HCT116 (cell line): Measurements from ENCODE around the gene ZNF678. TPM values are rescaled to one million over a fixed set of nuclear protein-coding genes. Genes with fewer than 3 reads are reported as not detected.

Experiments used
- ATAC-seq: fragments of 200-7000 bp; cut with Tn5 transposase; 2 replicates; pipeline ENCODE4 v1.9.1; 2020; ENCODE audit warnings: mild to moderate bottlenecking, moderate library complexity
- BruUV-seq: library from RNA; stranded (reverse); fragments of 400-500 nt; replicated peaks from 2 replicates; lab custom pipeline; 2021; lab: Mats Ljungman, UMichigan
- CTCF ChIA-PET: fragments of 300-600 bp; sonication (Branson Sonifier 250); formaldehyde crosslinking; loops from one replicate; lab custom pipeline; 2021; ENCODE audit warnings: antibody characterized with exemption; lab: Charles Lee
- POLR2A ChIA-PET: fragments of 300-600, 350-600 bp; sonication (Branson Sonifier 250); formaldehyde crosslinking; loops from one replicate; lab custom pipeline; 2021; ENCODE audit warnings: antibody characterized with exemption; lab: Charles Lee
- RAD21 ChIA-PET, 2 experiments: fragments of 300-600 bp; sonication (Branson Sonifier 250); formaldehyde crosslinking; loops; one replicate each; lab custom pipeline; 2023; ENCODE audit warnings: low total read pairs in 2 of 2; ENCODE audit not compliant: uncharacterized antibody in 2 of 2, unreplicated experiment in 2 of 2, low non-redundant PET in 1 of 2; lab: Charles Lee
- DNase-seq: peaks from one replicate; pipeline ENCODE4 v3.0.0-alpha.2; 2010; ENCODE audit warnings: low read depth, low spot score
- H2AFZ ChIP-seq: fragments of 200-600 bp; shearing (Covaris generic), sonication (generic); 2 replicates; pipeline ENCODE4 v1.6.1; 2017; ENCODE audit warnings: low read depth, mixed run types, mixed read lengths, antibody characterized with exemption, low read length; ENCODE audit not compliant: poor library complexity, severe bottlenecking
- H3K27ac ChIP-seq: 2 replicates; pipeline ENCODE4 v1.5.1; 2012; ENCODE audit warnings: low read depth, low read length
- H3K27me3 ChIP-seq: fragments of 200-600 bp; sonication (generic); 2 replicates; pipeline ENCODE4 v1.6.1; 2016; ENCODE audit warnings: mixed run types, low read length, mixed read lengths; ENCODE audit not compliant: insufficient read depth
- H3K36me3 ChIP-seq, 2 experiments: fragments of 200-500 bp in 1 of 2; fragments of 200-600 bp in 1 of 2; sonication (Bioruptor generic) in 1 of 2; sonication (generic) in 1 of 2; 2 replicates each; pipeline versions ENCODE4 v1.5.1 to v1.6.1; 2014 to 2016; ENCODE audit warnings: low read length in 2 of 2, inconsistent platforms in 1 of 2, mixed read lengths in 1 of 2, mixed run types in 1 of 2; ENCODE audit not compliant: insufficient read depth in 2 of 2, control insufficient read depth in 1 of 2
- H3K4me1 ChIP-seq, 2 experiments: fragments of 200-600 bp in 1 of 2; sonication (generic) in 1 of 2; 2 replicates each; pipeline versions ENCODE4 v1.5.1 to v1.6.1; 2012 to 2017; ENCODE audit warnings: low read length in 2 of 2, inconsistent platforms in 1 of 2, mild to moderate bottlenecking in 1 of 2, mixed read lengths in 1 of 2, mixed run types in 1 of 2, moderate library complexity in 1 of 2; ENCODE audit not compliant: insufficient read depth in 2 of 2, control insufficient read depth in 1 of 2
- H3K4me2 ChIP-seq: fragments of 200-600 bp; sonication (generic); 2 replicates; pipeline ENCODE4 v1.6.1; 2017; ENCODE audit warnings: mixed run types, low read length, mixed read lengths
- H3K4me3 ChIP-seq, 2 experiments: fragments of 200-600 bp in 1 of 2; sonication (generic) in 1 of 2; replicated peaks in 1 of 2; 2 replicates each; pipeline ENCODE4 v1.5.1; 2011 to 2016; ENCODE audit warnings: low read length in 2 of 2, control low read depth in 1 of 2, low read depth in 1 of 2, mild to moderate bottlenecking in 1 of 2, mixed read lengths in 1 of 2, mixed run types in 1 of 2
- H3K79me2 ChIP-seq: fragments of 200-600 bp; sonication (generic); 2 replicates; pipeline ENCODE4 v1.6.1; 2017; ENCODE audit warnings: mild to moderate bottlenecking, mixed run types, low read length, moderate library complexity, mixed read lengths; ENCODE audit not compliant: insufficient read depth
- H3K9ac ChIP-seq: fragments of 200-600 bp; sonication (generic); 2 replicates; pipeline ENCODE4 v1.6.1; 2016; ENCODE audit warnings: low read length, mixed read lengths
- H3K9me2 ChIP-seq: fragments of 200-600 bp; sonication (generic), shearing (Covaris generic); 2 replicates; pipeline ENCODE4 v1.6.1; 2017; ENCODE audit warnings: mixed run types, mild to moderate bottlenecking, moderate library complexity; ENCODE audit not compliant: insufficient read depth
- H3K9me3 ChIP-seq, 2 experiments: fragments of 200-500 bp in 1 of 2; fragments of 200-600 bp in 1 of 2; sonication (Bioruptor generic) in 1 of 2; sonication (generic) in 1 of 2; 2 replicates each; pipeline ENCODE4 v1.6.1; 2014 to 2017; ENCODE audit warnings: low read length in 2 of 2, mixed read lengths in 2 of 2, inconsistent platforms in 1 of 2, low read depth in 1 of 2, mild to moderate bottlenecking in 1 of 2, mixed run types in 1 of 2, moderate library complexity in 1 of 2; ENCODE audit not compliant: control insufficient read depth in 1 of 2, insufficient read depth in 1 of 2
- H4K20me1 ChIP-seq: fragments of 200-600 bp; sonication (generic), shearing (Covaris generic); 2 replicates; pipeline ENCODE4 v1.6.1; 2017; ENCODE audit warnings: mixed run types, mild to moderate bottlenecking, moderate library complexity; ENCODE audit not compliant: insufficient read depth
- CBX3 ChIP-seq: IDR thresholded peaks from 2 replicates; pipeline ENCODE4 v1.6.1; 2012; ENCODE audit warnings: low read depth
- EGR1 ChIP-seq: IDR thresholded peaks from 2 replicates; pipeline ENCODE4 v1.6.1; 2012; ENCODE audit warnings: low read depth
- ELF1 ChIP-seq: IDR thresholded peaks from 2 replicates; pipeline ENCODE4 v1.6.1; 2012; ENCODE audit warnings: low read depth, borderline replicate concordance
- EZH2 ChIP-seq: fragments of 200-600 bp; sonication (generic); IDR thresholded peaks from 2 replicates; pipeline ENCODE4 v1.6.1; 2017; ENCODE audit warnings: antibody characterized with exemption, mixed run types
- EZH2phosphoT487 ChIP-seq: fragments of 200-600 bp; IDR thresholded peaks from 2 replicates; pipeline ENCODE4 v1.6.1; 2018; ENCODE audit warnings: antibody characterized with exemption, borderline replicate concordance
- POLR2A ChIP-seq: IDR thresholded peaks from 2 replicates; pipeline ENCODE4 v1.7.0; 2011; ENCODE audit warnings: borderline replicate concordance; ENCODE audit not compliant: insufficient read depth, insufficient read length; ENCODE audit errors: extremely low read depth
- POLR2AphosphoS5 ChIP-seq: IDR thresholded peaks from 2 replicates; pipeline ENCODE4 v1.6.1; 2011; ENCODE audit warnings: mild to moderate bottlenecking, low read depth, low read length, moderate library complexity
- SIN3A ChIP-seq: IDR thresholded peaks from 2 replicates; pipeline ENCODE4 v1.6.1; 2012; ENCODE audit warnings: low read depth
- SP1 ChIP-seq: IDR thresholded peaks from 2 replicates; pipeline ENCODE4 v1.6.1; 2012; ENCODE audit warnings: low read depth
- SRF ChIP-seq: IDR thresholded peaks from 2 replicates; pipeline ENCODE4 v1.6.1; 2012; ENCODE audit warnings: low read depth
- YY1 ChIP-seq: IDR thresholded peaks from 2 replicates; pipeline ENCODE4 v1.6.1; 2011; ENCODE audit warnings: low read length, low read depth, moderate library complexity, mild to moderate bottlenecking; ENCODE audit not compliant: insufficient replicate concordance; ENCODE audit errors: extremely low read depth
- ZBTB33 ChIP-seq: IDR thresholded peaks from 2 replicates; pipeline ENCODE4 v1.6.1; 2011; ENCODE audit warnings: mild to moderate bottlenecking, low read length, moderate library complexity; ENCODE audit not compliant: insufficient replicate concordance; ENCODE audit errors: extremely low read depth
- ZFX ChIP-seq: fragments of 450-650 bp; IDR thresholded peaks from 2 replicates; pipeline ENCODE4 v1.6.1; 2017
- ZNF274 ChIP-seq: fragments of 200-500 bp; sonication (Bioruptor generic); IDR thresholded peaks from 2 replicates; pipeline ENCODE4 v1.6.1; 2014; ENCODE audit warnings: mild to moderate bottlenecking, low read depth, low read length, inconsistent platforms
- intact Hi-C: fragments of 100-400 bp; cut with micrococcal nuclease; formaldehyde crosslinking; loops from 2 replicates; pipeline ENCODE4 v1.10.0; 2022
- total RNA-seq: library from RNA; stranded (reverse); gene quantifications from one replicate; pipeline ENCODE4 v1.2.1, GENCODE V29; 2021; ENCODE audit not compliant: unreplicated experiment
- TF ChIP-seq, protein P1 (sequence below): IDR thresholded peaks from 2 replicates; pipeline ENCODE4 v1.6.1; 2012
- TF ChIP-seq, protein P2 (sequence below): IDR thresholded peaks from 2 replicates; pipeline ENCODE4 v1.6.1; 2012; ENCODE audit warnings: low read depth
- TF ChIP-seq, protein P3 (sequence below), 3 experiments: fragments of 200-600 bp in 1 of 3; sonication (generic) in 1 of 3; IDR thresholded peaks in 2 of 3; conservative IDR thresholded peaks in 1 of 3; 2 replicates each; pipeline ENCODE4 v1.5.1; 2012 to 2017; ENCODE audit warnings: low read depth in 2 of 3, low read length in 2 of 3, antibody characterized with exemption in 1 of 3, borderline replicate concordance in 1 of 3, control low read depth in 1 of 3, mild to moderate bottlenecking in 1 of 3, mixed read lengths in 1 of 3, mixed run types in 1 of 3, moderate library complexity in 1 of 3; ENCODE audit not compliant: insufficient read depth in 1 of 3

ZNF678 gene
- total RNA-seq, 1 experiment from 2014 or later: 6.1 TPM

DNA sequence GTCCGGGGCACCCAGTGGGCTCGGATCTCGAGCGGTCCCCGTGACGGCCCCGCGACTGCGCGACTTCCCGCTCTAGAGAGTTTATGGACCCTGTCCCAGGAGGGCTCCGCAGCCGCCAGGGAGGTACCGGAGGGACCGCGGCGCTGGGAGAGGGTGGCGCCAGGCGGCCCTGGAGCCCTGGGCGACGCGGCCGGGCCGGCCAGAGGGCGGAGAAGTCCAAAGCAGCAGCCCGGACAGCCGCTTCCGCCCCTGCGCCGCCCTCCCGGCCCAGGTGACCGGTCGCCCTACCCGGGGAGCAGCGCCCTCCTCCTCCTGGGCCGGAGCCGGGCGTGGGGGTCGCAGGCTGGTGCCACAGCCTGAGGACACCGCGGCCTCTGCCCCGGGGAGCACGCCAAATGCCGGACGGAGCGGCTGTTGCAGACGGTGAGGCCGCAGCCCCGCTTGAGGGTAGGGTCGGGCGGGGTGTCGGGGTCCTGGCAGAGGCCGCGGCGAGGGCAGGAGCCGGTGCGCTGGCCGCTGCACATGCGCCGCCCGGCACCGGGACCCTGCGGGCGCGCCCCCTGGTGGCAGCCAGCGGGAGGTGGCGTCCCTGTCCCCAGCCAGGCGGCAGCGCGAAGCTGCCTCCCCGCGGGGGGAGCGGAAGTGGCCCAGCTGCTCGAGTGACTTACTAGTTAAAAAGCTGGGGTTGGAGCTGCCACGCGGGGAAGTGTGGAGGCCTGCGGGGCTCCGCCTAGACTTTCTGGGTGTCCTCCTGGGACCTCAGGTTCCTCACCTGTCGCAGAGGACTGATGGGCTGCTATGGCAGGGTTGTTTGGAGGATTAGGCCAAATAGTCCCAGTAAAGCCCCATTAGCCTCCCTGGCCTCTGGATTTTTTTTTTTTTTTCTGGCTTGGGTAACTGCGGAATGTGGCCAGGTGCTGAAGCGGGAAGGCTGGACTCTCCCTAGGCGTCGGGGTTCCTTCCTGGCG lies 20.9 kb upstream of the ZNF678 start:
- BruUV-seq: no TSS peak
- RAD21 ChIA-PET: interaction anchor here (0.6 to 0.8 kb wide), 3 partner anchors 61 to 919 kb away, joined by 3 to 4 read pairs (median 3); no protein-coding TSS in a partner anchor
- CTCF ChIA-PET: interaction anchor here (0.6 to 0.9 kb wide), 4 partner anchors 11 to 21 kb away, joined by 3 to 6 read pairs (median 3); partner anchors contain the start of gene ZNF678
- DNase-seq: peak; percentile 41
- peak; percentile 97 for ATAC-seq
- peak overlapping the region; percentile 77 for H2AFZ ChIP-seq
- H3K27ac ChIP-seq: peak overlapping the region; percentile 17; the same call in 1 of the 2 replicates
- H3K36me3 ChIP-seq: no peaks in the 10 kb centered on the region
- no peaks in the 10 kb centered on the region for H4K20me1 ChIP-seq
- intact Hi-C loops: loop anchor here (1.0 kb wide), 1 partner anchor 21 kb away; the partner anchor contains the start of gene ZNF678
- H3K9ac ChIP-seq: peak overlapping the region; percentile 43
- peak overlapping the region; percentile 13 to 29; a peak in 2 of 4 replicates for H3K4me3 ChIP-seq
- H3K9me2 ChIP-seq: no peaks in the 10 kb centered on the region
- H3K27me3 ChIP-seq: no peaks in the 10 kb centered on the region
- H3K4me2 ChIP-seq: peak overlapping the region; percentile 70
- no peaks in the 10 kb centered on the region for H3K9me3 ChIP-seq
- POLR2A ChIA-PET: no interaction called here
- H3K4me1 ChIP-seq: peaks cover 0 to 11% of the 10 kb centered on the region in 2 experiments; a peak in 3 of 4 replicates
- no peaks in the 10 kb centered on the region for H3K79me2 ChIP-seq
- TF ChIP-seq ZBTB33 (no peak), ZNF274 (no peak), EZH2 (no peak), YY1 (peak; percentile 41), POLR2A (no peak), EGR1 (no peak), CBX3 (peak; percentile 51; the same call in 1 of the 2 replicates), EZH2phosphoT487 (no peak), SP1 (no peak), SRF (no peak), POLR2AphosphoS5 (peak; percentile 59), ELF1 (no peak), ZFX (no peak), SIN3A (no peak)
- TF ChIP-seq, protein P1, sequence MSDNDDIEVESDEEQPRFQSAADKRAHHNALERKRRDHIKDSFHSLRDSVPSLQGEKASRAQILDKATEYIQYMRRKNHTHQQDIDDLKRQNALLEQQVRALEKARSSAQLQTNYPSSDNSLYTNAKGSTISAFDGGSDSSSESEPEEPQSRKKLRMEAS: peak; percentile 59; the same call in 1 of the 2 replicates
- TF ChIP-seq, protein P2, sequence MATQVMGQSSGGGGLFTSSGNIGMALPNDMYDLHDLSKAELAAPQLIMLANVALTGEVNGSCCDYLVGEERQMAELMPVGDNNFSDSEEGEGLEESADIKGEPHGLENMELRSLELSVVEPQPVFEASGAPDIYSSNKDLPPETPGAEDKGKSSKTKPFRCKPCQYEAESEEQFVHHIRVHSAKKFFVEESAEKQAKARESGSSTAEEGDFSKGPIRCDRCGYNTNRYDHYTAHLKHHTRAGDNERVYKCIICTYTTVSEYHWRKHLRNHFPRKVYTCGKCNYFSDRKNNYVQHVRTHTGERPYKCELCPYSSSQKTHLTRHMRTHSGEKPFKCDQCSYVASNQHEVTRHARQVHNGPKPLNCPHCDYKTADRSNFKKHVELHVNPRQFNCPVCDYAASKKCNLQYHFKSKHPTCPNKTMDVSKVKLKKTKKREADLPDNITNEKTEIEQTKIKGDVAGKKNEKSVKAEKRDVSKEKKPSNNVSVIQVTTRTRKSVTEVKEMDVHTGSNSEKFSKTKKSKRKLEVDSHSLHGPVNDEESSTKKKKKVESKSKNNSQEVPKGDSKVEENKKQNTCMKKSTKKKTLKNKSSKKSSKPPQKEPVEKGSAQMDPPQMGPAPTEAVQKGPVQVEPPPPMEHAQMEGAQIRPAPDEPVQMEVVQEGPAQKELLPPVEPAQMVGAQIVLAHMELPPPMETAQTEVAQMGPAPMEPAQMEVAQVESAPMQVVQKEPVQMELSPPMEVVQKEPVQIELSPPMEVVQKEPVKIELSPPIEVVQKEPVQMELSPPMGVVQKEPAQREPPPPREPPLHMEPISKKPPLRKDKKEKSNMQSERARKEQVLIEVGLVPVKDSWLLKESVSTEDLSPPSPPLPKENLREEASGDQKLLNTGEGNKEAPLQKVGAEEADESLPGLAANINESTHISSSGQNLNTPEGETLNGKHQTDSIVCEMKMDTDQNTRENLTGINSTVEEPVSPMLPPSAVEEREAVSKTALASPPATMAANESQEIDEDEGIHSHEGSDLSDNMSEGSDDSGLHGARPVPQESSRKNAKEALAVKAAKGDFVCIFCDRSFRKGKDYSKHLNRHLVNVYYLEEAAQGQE: no peak
- TF ChIP-seq, protein P3, sequence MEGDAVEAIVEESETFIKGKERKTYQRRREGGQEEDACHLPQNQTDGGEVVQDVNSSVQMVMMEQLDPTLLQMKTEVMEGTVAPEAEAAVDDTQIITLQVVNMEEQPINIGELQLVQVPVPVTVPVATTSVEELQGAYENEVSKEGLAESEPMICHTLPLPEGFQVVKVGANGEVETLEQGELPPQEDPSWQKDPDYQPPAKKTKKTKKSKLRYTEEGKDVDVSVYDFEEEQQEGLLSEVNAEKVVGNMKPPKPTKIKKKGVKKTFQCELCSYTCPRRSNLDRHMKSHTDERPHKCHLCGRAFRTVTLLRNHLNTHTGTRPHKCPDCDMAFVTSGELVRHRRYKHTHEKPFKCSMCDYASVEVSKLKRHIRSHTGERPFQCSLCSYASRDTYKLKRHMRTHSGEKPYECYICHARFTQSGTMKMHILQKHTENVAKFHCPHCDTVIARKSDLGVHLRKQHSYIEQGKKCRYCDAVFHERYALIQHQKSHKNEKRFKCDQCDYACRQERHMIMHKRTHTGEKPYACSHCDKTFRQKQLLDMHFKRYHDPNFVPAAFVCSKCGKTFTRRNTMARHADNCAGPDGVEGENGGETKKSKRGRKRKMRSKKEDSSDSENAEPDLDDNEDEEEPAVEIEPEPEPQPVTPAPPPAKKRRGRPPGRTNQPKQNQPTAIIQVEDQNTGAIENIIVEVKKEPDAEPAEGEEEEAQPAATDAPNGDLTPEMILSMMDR (IDR thresholded peaks at IDR 0.05 in 2 of 3, conservative IDR thresholded peaks at IDR 0.05 in 1 of 3; ENCODE audit: borderline replicate concordance in 1 of 3, insufficient read depth in 1 of 3, low read depth in 2 of 3, low read length in 2 of 3): peak; percentile 69 to 83 (median 80)
